ENCODE data around the gene SCAMP4.
A peak's percentile ranks its signal among the peaks of the same experiment; 100 is the strongest.
"Not testable (repeated sequence)": the region's sequence is repeated elsewhere in the genome, so short reads cannot be mapped to it uniquely, and the experiment has no call there.

SCAMP4 gene

DNA sequence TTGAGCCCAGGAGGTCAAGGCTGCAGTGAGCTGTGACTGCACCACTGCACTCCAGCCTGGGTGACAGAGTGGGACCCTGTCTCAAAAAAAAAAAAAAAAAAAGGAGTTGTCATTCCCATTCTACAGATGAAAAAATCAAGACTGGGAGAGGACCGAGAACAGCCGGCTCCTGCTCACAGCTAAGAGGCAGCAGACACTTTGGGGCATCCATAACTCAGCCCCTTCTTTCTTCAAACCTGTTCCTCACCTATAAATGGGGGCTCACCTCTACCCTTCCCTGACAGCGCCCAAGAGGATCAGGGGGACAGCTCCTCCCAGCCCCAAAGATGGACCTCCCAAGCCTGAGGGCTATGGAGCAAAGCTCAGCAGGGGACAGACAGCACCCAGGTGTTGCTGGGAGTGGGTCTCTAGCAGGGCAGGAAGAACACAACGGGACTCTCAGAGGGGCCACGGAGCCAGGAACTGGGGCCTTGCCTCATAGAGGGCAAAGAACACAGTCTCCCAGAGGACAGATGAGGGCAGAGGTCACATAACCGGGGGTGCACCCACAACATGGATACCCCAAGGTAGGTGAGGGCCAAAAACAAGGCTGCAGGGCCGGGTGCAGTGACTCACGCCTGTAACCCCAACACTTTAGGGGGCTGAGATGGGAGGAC lies 38.4 kb upstream of the SCAMP4 start:
- no peak for DNase-seq (ENCODE audit: low spot score)

DNA sequence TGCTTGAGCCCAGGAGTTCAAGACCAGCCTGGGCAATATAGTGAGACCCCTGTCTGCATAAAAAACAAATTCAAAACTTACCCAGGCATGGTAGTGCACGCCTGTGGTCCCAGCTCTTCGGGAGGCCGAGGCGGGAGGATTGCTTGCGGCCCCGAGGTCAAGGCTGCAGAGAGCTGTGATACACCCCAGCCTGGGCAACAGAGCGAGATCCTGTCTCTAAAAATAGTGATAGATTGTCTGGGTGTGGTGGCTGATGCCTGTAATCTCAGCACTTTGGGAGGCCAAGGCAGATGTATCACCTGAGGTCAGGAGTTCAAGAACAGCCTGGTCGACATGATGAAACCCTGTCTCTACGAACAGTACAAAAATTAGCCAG lies 37.9 kb upstream of the SCAMP4 start:
- no peak for DNase-seq (ENCODE audit: low spot score)

- no peak for DNase-seq (ENCODE audit: low spot score)
These were observed 36.2 kb upstream of the SCAMP4 start for GRCh38 chr19:1868971-1869370.

- no peak for DNase-seq (ENCODE audit: low spot score)
These were observed 34.0 kb upstream of the SCAMP4 start for GRCh38 chr19:1871140-1871597.

DNA sequence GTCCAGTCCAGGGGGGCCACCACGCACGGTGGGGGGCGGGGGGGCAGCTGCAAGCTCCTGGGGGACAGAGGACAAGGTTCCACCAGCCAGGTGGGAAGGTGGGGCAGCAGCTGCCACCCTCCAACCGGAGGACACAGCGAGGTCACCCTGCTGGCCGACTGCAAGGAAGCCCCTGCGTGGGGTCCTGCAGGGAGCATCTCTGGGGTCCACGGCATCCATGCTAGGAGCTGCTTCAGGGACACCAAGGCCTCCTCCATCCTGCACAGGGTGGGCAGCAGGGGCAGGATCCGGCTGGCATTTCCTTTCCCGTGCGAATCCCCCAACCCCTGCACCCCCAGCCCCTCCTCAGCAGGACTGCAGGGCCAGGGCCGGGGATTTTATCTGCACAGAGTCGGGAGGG lies 33.6 kb upstream of the SCAMP4 start:
- no peak for DNase-seq (ENCODE audit: low spot score)

GRCh38 chr19:1872807-1873523 lies 32.2 kb upstream of the SCAMP4 start:
- DNase-seq (ENCODE audit: low spot score), result no peak

GRCh38 chr19:1873524-1874473 lies 31.4 kb upstream of the SCAMP4 start:
- DNase-seq (ENCODE audit: low spot score), result no peak

GRCh38 chr19:1874554-1875185 lies 30.5 kb upstream of the SCAMP4 start:
- DNase-seq (ENCODE audit: low spot score), result peak; percentile 40

DNA sequence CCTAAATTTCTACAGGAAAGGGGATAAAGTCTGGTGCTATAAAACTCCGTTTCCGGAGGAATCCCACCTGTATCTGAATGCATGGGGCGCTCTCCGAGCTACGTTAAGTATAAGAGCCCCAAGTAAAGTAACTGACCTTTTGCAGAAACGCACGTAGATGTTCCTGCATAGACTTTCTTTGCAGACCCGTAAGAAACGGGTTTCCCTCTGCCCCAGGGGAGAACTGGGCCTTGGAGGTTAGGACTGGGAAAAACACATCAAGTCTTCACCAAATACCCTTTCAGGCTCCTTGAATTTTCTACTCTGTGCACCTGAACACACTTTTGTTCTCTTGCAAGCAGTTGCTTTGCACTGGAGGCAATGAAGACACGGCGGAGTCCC lies 29.9 kb upstream of the SCAMP4 start:
- DNase-seq (ENCODE audit: low spot score), result peak; percentile 29

GRCh38 chr19:1875646-1876495 lies 29.3 kb upstream of the SCAMP4 start:
- DNase-seq (ENCODE audit: low spot score), result peak; percentile 91

DNA sequence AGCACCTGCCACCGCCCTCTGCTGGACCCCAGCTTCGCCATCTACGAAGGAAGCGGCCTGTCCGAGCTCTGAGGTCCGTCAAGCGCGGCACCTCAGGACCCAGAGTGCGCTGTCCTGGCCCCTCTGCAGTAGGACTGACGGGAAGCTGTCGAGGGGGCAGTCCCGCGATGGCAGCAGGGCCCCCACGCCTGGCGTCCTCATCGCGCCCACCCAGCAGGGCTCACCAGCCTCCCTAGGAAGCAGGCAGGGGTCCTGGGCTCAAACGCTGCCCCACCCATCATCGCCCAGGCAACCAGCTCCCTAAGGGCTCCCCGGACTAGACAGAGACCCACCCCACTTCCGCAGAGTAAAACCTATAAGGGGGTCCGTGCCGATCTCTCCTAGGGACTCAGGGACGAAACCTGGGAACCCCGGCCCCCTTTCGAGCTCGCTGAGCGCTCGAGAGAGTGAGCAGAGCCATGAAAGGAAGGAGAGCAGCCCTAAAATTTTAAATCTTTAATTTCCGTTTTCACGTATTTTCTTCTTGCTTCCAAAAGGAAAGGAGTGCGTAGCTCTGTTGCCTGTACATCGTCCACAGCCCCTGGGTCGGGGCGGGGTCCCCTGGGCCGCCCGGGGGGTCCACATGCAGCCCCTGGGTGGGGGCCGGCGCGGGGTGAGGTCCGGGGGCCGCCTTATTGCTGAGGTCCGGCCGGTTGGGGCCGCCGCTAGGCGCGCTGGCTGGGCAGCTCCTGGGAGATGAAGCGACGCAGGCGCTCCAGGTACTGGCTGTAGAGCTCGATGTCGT lies 28.5 kb upstream of the SCAMP4 start:
- DNase-seq (ENCODE audit: low spot score), result not testable (repeated sequence)

- not testable (repeated sequence) for DNase-seq (ENCODE audit: low spot score)
These were observed 27.9 kb upstream of the SCAMP4 start for GRCh38 chr19:1877280-1877660.

GRCh38 chr19:1878583-1878982 lies 26.6 kb upstream of the SCAMP4 start:
- DNase-seq (ENCODE audit: low spot score), result not testable (repeated sequence)

DNA sequence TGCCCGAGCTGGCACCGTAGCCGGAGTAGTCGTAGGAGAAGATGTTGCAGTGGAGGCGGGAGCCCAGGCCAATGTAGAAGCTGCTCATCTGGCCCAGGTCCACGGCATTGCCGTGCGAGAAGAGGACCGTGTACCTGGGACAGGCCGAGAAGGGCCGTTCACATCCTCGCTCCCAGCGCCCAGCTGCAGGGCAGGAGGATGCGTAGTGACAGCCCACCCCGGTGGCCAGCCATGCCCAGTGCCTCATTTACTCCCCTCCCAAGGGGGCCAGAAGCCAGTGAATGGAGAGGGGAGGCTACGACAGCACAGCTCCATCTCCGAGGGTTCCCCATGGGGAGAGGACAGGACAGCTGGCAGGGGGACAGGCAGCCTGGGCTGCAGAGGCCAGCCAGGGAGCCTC lies 25.2 kb upstream of the SCAMP4 start:
- DNase-seq (ENCODE audit: low spot score), result not testable (repeated sequence)

GRCh38 chr19:1880611-1881392 lies 24.4 kb upstream of the SCAMP4 start:
- no peak for DNase-seq (ENCODE audit: low spot score)

GRCh38 chr19:1881393-1882088 lies 23.7 kb upstream of the SCAMP4 start:
- not testable (repeated sequence) for DNase-seq (ENCODE audit: low spot score)

GRCh38 chr19:1882089-1882785 lies 23.0 kb upstream of the SCAMP4 start:
- no peak for DNase-seq (ENCODE audit: low spot score)
